Erythroblast (primary cell): ENCODE results near the gene OTUB1.

Source experiments
- GATA1 ChIP-seq: IDR thresholded peaks from 2 replicates; pipeline ENCODE4 v1.6.1; 2011; ENCODE audit warnings: low read depth, mild to moderate bottlenecking, control low read depth, low read length, moderate library complexity
- POLR2A ChIP-seq: IDR thresholded peaks from 2 replicates; pipeline ENCODE4 v1.6.1; 2011; ENCODE audit warnings: mild to moderate bottlenecking, low read length

- no peak for TF ChIP-seq POLR2A
- no peak for TF ChIP-seq GATA1
Observed at GRCh38 chr11:63958008-63958407, 28.2 kb upstream of the OTUB1 start.
